CMK (cell line): ENCODE measurements around the gene PTTG1IP.

Experiments used
- DNase-seq: peaks from one replicate; pipeline ENCODE4 v3.0.0-alpha.2; 2010; ENCODE audit warnings: low read depth

PTTG1IP gene

DNA sequence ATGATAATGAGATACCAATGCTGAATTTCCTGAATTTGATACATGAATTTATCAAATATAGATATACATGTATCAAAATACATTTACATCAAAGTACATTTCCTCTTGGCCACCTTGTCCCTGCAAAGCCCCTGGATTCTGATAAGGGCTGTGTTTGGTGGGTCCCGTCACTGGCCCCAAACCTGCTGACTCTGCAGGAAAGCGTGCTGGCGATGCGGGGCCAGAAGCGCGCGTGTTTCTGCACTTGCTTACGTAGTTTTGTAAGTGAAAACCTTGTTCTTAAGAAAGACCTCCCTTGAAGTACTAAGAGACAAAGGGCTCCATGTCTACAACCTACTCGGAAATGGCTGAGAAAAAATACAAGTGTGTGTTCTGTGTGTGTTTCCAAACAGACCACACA is 36.2 kb upstream of the PTTG1IP start:
- no peak for DNase-seq

DNA sequence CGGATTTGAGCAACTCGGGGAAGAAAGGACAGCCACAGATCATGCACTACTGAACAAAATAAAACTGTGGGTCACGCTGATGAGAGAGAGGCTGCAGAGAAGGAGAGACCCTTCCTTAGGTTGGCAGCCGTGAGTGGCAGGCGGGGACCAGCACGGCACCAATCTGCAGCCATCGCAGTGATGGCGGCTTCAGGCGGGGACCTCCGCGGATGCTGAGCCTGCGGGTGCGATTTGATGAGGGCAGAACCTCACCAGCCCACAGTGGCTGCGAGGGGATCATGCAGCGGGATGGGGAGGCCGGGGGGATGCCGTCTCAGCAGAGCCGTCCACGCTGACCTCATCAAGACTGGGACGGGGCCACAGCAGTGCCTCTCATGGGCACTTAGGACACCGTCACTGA is 35.4 kb upstream of the PTTG1IP start:
- DNase-seq = no peak

DNA sequence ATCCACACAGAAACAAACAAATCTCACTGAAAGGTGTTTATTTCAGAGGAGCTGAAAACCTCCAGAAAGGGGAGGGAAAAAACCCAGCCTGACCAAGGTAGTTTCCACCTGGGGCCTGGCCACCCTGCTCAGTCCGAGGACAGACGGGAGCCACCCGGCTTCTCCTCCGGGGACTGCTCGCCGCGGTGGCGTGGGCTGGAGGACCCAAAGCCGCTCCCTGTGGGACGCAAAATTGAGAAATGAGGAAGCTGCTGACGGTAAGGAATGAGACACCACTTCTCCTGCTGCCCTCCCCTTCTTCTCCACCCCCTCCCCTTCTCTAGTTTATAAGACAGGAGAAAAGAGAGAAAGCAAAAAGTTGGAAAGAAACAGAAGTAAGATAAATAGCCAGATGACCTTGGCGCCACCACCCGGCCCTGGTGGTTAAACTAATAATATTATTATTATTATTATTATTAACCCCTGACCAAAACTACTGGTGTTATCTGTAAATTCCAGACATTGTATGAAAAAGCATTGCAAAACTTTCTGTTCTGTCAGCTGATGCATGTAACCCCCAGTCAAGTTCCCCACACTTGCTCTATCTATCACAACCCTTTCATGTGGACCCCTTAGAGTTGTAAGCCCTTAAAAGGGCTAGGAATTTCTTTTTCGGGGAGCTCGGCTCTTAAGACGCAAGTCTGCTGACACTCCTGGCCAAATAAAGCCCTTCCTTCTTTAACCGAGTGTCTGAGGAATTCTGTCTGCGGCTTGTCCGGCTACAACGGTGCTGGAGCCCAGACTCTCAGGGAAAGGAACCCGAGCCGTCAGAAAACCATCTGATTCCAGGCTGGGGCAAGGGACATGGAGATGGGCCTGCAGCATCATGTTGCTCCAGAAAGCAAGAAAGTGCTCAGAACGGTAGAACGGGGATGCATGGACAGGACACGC is 34.7 kb upstream of the PTTG1IP start:
- DNase-seq = no peak

DNA sequence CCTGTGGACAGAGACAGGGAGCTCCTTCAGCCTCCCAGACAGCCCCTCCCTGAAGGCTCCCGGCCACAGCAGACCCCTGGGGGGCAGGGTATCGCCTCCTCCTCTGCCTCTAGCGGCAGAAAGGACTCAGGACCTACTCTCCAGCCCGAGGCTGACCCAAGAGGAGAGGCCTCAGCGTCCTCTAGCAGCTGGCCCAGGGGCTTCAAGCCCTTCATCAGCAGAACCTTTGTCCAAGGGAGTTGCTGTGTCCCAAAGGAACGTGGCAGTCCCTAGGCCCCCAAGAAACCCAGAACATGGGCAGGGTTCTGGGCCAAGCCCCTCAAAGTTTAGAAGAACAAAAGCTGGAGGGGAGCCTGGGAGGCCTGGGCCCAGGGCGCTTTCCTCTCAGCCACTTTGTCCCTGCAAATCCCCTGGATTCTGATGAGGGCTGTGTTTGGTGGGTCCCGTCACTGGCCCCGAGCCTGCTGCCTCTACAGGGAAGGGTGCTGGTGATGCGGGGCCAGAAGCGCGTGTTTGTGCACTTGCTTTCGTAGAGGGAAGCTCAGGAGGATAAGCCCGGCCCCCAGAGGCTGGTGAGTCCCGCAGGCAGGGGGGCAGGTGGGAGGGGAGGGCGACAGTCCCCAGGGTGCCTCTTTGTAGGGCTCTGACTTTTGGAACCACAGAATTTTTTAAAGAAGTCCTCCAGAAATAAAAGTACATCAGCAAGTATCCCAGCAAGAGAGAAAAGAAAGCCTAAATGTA is 33.9 kb upstream of the PTTG1IP start:
- DNase-seq = no peak

DNA sequence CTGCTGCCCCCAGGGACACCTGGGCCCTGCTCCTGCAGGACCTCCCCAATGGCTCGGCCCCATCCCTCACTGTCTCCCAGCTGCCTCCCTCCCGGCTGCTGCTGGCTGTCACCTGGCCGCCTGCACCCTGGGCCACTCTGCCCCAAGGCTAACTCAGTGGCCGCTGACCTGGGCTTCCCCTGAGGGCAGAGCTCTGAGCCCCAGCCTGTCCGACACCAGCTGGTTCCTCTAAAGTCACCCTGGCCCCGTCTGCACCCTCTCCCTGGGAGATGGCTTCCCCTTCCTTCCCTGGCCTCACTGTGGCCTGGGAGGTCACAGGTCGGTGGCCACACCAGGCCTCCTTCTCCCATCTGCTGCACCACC is 32.2 kb upstream of the PTTG1IP start:
- no peak for DNase-seq

DNA sequence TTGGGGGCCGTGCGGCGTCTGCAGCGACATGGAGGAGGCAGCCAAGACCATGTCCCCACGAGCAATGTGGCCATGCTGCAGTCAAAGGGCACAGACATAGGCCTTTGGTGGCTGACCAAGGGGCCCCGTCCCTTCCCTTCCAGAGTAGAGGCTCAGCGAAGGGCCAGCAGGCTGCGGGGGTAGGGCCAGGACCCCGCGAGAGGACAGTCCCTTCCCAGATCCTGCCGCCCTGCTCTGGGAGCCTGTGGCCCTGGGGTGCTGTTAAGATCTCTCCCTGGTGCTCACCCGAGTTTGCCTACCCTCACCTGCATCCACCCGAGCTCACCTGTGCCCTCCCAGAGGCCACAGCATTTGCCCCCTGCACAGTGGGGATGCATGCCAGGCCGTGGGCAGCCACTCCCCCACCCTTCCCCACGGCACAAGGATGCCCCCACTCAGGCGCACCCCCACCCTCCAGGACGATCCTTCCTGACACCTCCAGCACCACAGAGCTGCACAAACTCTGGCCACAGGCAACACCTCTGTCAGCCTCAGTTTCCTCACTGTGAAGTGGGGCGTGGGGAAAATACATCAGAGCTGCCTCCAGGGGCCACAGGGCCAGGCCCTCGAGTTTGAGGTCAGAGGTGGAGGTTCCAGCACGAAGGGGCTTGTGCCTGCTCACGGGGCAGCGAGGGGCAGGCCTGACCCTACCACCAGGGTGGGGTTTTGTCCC is 31.7 kb upstream of the PTTG1IP start:
- DNase-seq = no peak

DNA sequence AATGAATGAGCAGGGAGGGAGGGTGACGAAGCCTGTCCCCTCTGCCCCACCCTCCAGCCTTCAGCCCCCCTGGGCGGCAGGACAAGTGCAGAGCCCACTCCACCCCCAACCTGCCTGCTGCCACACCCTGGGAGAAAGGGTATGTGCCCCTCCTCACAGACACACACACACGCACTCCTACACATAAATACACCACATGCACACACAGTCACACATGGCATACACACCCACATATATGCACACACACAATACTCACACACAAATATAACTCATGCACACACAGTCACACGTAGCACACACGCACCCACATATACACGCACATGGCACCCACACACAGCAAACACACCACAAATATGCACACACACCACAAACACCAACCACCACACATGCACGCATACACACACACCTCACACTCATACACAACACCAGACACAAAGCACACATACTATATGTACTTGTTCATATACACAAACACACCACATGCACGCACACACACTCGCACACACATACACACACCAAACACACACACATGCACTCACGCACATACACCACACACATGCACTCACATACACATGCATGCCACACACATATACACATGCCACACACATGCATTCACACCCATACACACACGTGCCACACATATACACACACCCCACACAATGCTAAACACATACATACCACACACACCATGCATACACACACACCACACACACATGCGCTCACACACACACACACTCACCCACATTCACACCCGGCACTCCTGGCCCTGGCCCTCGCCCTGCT is 30.8 kb upstream of the PTTG1IP start:
- no peak for DNase-seq

DNA sequence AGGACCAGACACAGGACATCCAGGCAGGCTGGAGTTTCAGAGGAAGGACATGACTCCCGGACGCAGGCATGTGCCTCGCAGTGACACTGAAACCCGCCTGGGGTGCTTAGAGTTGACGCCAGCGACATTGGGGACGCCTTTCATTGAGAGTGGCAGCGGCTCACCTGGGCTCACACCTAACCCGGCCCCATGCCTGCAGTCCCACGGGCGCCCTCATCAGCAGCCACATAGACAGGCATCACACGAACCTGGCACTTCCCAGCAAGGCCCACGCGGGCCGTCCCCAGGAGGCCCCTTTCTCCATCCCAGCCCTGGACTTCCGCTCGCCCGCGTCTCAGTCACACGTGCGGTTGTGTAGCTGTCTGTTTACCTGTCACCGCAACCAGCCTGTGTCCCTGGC is 30.2 kb upstream of the PTTG1IP start:
- no peak for DNase-seq

DNA sequence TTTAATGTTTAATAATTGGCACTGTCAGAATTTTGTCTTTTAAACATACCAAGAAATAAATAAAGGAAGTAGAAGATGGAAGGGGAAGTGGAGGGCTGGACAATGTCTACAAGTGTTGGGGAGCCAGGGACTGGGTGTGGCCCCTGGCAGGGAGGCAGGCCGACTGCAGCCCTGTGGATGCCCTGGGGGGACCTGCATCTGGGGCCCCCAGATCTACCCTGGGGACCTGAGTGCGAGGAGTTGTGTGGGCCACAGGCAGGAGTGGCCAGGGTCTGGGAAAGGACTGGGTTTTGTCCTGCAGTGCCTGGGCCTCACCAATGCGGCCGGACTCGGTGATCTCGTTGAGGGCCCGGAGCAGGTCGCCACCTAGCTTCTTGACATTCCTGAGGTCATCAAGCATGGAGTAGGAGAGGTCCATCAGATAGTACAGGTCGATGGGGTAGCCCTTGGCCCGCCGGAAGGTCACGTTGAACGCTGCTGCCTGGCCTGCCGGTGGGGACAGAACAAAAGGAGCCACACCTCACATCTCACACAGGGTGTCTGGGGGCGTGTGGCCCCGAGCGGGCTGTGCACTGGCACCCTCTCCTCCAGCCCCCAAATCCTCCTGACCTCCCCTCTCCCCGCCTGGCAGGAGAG is 29.7 kb upstream of the PTTG1IP start:
- DNase-seq = no peak

DNA sequence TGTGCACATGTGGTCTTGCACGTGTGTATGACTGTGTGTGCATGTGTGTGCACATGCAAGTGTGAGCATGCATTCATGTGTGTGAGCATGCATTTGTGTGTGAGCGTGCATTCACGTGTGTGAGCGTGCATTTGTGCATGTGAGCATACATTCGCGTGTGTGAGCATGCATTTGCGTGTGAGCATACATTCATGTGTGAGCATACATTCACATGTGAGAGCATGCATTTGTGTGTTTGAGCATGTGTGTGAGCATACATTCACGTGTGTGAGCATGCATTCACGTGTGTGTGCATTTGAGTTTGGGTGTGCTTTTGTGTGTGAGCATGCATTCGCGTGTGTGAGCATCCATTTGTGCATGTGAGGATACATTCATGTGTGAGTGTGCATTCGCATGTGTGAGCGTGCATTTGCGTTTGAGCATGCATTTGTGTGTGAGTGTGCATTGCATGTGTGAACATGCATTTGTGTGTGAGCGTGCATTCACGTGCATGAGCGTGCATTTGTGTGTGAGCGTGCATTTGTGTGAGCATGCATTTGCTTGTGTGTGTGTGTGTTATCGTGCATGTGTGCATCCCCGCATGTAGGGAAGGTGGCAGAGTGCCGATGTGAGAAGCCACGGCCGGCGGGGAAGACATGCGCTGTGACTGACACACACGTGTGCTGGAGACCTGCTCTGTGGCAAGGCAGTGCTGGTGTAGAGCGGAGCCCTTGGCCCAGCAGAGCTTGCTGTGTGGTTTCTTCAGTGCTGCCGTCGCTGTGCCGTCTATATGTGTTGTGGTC is 29.0 kb upstream of the PTTG1IP start:
- no peak for DNase-seq

DNA sequence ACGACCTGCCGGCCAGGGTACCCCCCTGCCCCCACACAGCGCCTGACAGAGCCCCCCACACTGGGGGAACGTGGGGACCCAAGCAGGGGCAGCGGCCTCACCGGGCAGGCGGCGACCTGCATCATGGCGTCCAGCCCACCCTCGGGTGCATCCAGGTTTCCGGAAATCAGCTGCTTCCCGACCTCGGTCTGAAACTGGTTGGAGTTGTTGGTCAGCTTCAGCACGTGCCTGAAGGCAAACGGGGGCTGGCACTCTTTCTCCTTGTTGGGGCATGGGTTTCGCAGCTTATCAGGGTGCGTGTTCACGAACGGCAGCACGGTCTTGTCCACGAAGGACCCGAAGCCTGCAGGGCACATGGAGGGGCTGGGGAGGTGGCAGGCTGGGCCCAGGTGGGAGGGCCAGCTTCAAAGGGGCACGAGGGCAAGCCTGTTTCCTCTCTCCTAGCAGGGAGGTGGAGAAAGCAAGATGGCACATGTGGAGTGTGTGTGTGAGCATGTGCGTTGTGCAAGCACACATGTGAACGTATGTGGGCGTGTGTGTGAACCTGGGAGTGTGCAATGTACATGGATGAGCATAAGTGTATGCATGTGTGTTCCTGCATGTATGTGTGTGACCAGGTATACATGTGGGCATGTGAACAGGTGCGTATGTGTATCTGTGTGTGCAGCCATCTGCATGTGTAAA is 28.0 kb upstream of the PTTG1IP start:
- no peak for DNase-seq

DNA sequence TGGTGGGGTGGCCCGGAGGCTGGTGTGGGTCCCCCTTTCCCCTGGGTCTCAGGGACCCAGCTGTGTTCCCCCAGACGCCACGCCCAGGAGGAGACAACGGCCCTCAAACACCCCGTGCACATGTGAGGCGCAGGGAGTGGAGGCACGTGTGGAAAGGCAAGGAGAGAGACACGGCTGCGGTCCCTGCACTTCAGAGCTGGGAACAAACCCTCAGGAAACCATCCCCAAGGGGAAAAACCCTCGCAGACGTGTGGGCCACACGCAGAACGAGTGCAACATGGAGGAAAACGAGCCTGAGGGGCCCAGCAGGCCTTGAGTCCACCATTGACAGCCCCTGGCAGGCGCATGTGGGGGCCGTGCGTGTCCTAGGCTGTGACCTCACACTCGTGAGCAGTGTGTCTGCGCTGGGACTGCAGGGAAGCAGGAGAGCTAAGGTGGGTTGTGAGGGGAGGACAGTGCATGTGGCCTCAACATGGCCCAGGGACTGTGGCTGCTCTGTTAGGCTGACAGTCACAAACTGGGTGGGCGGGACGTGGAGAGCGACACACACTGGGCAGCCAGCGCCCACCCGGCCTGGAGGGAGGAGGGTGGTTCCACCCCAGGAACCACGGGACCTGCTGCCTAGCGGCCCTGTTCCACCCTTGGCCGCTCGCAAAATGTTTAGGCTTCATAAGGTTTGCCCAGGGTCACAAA is 27.2 kb upstream of the PTTG1IP start:
- no peak for DNase-seq

DNA sequence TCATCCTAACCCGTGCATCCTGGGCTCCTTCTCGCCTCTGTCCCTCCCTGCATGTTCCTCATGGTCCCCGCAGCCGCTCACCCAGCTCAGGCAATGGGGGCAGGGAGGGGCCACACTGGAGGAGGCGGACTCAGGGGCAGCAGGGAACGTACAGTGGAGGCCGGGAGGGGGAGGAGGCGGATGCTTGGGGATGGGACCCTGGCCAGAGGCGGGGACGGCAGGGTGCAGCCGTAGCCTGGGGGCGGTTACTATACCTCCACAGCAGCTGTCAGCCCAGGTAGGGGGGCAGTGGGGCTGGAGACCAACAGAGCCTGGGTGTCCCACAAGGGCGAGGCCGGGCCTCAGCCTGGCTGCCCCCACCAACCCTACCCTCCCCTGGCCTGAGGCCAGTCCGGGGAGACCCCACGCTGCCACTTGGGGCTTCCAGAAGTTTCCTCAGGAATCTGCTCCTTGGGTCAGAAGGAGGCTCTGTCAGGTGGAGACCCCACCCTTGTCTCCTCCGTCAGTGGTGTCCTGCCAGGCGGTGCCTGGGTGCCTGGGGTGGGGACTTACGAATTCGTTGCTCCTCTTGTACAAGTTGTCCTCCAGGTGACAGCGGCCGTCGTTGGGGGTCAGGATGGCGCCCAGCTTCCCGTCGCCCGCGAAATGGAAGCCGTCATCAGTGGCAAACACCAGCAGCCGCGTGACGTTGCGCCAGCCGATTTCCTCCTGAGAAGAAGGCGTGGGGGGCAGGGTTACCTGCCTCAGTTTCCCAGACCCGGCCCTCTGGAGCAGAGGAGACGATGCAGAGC is 26.5 kb upstream of the PTTG1IP start:
- no peak for DNase-seq

DNA sequence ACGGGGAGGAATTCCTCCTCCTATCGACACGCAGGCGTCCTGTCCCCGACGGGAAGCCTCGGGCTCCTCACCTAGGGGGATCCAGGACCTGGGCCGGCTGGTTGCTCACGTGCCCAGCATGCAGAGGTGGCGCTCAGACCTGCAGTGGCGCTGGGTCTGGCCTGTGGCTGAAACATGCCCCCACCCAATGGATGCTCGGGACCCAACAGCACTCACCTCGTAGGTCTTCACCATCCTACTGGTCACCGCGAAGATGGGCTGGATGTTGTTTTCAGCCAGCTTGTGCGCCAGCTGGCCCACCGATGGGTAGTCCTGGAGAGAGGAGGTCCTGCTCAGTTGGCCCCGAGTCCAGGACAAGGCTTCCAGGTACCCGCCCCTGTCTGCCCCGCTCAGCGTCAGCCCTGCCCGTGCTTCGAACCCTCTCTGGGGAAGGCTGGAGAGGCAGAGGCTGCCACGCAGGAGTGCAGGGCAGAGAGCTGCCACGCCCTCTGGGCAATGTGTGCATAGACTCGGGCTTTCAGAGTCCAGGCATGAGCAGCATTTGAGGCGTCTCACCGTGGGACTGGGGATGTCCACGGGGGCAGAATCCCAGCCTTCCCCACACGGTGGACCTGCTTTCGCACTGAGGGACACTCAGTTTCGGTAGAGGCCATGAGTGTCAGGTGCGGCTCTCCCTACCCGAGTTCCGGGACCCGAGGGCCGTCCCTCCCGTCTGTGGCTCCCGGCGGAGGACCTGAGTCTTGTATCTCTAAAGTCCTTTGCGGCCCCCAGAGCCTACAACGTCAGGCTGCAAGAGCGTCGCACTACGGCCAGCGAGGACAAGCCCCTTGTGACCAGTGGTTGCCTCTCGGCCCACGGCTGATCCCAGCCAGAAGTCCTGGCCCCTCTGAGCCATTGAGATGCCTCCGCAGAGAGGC is 25.6 kb upstream of the PTTG1IP start:
- no peak for DNase-seq

DNA sequence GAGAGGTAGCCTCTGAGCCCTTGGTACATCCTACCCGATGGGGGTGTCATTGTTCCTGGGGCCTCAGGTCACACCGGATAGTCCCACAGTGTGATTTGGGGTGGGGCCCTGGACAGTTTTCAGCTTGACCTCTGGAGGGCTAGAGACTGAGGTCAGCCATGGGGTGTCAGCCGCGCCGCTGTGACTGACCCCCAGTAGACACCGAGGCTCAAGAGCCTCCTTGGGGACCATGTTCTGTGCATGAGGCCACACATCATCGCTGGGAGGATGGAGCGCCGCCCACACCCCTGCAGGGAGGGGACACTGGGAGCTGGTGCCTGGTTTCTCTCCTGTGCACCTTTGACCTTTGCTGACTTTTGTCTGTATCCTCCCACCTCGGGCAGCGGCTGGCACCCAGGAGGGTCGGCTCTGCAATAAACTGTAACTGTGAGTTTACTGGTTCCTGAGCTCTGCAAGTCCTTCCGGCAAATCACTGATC is 24.6 kb upstream of the PTTG1IP start:
- DNase-seq = no peak

DNA sequence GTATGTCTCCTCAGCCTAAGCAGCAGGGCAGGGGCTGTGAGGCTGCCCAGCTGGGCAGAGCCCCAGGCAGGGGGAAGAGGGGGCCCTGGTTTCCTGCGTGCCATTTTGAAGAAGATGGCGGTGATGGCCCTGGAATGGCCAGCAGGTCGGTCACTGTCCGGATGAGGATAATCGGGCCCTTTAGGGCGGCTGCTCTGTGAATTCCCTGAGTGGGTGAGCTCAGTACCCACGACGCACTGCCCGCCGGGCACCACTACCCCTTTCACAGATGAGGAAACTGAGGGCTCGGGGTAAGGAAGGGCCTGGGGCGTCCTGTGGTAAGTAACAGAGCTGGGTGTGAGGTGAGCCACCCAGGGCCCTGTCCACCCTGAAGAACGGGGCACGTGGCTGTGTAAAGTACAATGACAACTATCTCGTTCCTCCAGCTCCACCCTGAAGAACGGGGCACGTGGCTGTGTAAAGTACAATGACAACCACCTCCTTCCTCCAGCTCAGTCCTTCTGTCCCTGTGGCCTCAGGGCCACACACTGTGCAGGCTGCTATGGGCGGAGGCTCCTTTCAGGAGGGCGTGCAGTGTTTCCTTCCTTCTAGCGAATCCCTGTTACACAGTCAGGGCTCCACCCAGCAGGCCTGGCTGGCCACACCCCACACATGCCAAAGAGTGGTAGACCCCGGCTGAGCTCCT is 24.0 kb upstream of the PTTG1IP start:
- DNase-seq = no peak
